Putamen (tissue), 1 donor: ENCODE results near the gene KCNQ1.
A peak's percentile ranks its signal among the peaks of the same experiment; 100 is the strongest.

Experiments used
- DNase-seq: peaks from one replicate; pipeline ENCODE4 v3.0.0-alpha.2; 2016; ENCODE audit warnings: low spot score

KCNQ1 gene

DNA sequence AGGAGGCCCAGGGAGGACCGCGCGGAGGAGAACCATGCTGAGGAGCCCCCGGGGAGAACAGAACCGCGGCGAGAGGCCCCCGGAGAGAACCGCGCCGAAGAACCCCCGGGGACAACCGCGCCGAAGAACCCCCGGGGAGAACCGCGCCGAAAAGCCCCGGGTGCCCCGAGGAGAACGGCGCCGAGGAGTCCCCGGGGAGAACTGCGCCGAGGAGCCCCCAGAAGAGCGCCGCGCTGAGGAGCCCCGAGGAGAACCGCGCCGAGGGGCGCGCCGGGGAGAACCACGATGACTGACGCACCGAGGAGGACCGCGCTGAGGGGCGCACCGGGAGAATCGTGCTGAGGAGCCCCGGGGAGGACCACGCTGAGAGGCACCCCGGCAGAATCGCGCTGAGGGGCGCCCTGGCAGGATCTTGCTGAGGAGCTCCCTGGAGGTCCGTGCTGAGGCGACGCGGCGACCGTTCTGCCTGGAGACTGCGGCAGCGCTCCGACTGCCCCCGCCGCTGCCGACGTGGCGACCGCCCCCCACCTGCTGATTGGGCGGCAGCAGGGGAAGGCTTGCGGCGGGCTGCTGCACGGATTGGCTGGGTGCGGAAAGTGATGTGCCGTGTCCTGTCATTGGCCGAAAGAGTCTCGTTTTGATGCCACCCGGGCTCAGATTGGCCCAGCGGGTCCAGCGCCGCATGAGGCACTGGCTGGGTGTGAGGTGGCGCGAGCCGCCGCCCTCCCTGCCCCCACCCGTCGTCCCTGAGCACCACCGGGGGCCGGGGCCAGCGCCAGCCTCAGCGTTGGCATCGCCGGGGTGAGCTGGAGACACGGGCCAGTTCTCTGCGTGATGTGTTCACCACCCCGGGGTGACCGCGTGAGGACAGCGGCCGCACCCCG is 255.0 kb downstream of the KCNQ1 start, which contains the start of gene KCNQ1OT1:
Gene KCNQ1OT1, minus strand, starts transcription at position 464 of the 884 bp plus-strand sequence.
- peak; percentile 92 for DNase-seq

DNA sequence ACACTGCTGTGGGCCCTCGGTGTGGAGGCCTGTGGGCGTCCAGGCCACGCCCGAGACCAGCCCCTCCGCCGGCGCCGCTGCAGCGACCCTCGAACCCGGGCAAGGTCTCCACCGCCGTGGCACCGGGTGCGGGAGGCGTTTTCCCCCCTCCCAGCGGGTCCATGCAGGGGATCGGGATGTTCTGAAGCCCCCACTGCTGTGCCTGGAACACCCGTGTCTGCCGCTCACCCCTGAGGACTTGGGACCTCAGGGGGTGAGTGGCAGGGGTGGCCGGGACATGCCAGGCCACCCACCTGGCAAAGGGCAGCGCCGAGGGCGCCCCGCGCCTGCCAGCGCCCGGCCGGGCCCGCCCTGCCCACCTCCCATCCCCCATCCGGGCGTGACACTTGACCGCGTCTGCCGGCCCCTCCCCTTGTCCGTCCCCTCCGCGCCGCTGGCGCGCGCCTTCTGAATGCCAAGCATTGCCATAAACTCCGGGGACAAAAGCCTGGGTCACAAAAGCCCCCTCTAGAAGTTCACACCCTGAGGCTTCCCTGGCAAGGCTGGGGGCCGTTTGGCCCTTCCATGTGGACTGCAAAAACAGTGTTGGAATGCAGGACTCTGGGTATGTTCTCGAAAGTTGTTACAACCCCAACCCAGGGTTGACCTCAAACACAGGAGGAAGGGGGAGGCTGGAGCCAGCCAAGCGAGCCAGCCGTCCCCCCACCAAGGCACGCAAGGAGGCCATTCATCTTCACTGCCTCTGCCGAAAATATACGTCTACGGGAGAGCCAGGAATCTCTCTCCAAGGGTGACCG is 255.8 kb downstream of the KCNQ1 start:
- peak; percentile 47 for DNase-seq

DNA sequence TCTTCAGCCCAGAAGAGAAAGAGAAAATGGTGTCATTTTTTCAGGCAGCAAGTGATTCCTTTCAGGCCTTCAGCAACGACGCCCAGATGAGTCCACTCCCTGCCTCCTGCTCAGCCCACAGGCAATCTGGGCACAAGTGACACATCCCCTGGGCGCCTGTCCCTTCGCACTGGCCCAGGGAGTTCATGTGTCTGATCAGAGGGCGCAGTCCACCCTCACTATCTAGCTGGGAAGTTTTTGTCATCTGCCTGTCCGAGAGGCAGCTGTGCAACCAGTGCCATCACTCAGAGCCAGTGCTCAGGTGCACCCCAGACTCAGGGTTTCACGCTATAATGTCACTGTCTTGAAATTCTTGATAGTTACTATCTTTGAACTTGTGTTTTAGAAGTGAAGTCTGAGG is 256.4 kb downstream of the KCNQ1 start:
- DNase-seq: no peak

DNA sequence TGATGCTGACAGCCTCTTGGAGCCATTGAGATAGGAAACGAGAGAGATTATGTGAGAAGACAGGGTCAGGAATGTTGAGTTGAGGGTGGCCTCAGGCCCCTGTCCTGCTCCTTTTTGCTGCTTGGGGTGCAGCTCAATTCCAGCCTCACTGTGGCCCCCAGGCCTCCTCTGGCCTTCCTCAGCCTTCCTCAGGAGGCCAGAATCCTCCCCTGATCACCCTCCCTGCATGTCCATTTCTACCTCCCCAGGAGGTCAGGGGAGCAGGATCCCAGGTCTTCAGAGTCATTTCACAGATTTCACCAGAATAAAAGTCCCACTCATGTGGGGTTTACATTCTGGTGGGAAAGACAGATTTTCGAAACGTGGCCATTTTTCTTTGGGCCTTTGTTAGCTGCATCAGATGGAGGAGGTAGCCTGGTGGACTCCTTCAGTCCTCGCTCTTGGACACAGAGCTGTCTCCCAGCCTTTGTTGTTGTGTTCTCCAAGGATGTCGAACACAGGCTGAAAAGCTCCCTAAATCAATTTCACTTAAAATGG is 257.2 kb downstream of the KCNQ1 start:
- no peak for DNase-seq

DNA sequence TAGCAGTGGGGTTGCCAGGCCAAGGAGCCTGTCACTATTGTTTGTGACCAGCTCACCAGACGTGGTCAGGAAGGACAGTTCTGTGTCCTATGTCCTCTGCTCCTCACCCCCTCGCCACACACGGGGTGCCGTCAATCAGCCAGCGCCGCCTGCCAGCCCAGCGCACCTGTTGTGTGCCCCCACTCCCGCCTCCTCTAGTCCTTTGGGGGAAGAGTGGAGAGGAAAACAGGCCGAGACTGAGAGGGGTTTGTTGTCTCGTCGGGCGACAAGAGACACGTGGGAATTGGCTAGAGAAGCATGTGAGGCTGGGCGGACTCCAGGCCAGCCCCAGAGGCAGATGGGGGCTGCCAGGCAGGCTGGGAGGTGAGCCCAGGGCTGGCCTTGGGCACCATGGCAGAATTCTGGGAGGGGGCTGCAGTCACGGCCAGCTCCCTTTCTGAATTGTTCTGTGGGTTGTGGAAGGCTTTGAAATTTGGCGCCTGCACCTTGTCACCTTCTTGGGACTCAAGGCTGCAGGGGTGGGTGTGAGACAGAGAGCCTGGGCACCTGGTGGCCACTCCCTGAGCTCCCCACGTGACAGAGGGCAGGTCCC is 258.1 kb downstream of the KCNQ1 start:
- DNase-seq: no peak

DNA sequence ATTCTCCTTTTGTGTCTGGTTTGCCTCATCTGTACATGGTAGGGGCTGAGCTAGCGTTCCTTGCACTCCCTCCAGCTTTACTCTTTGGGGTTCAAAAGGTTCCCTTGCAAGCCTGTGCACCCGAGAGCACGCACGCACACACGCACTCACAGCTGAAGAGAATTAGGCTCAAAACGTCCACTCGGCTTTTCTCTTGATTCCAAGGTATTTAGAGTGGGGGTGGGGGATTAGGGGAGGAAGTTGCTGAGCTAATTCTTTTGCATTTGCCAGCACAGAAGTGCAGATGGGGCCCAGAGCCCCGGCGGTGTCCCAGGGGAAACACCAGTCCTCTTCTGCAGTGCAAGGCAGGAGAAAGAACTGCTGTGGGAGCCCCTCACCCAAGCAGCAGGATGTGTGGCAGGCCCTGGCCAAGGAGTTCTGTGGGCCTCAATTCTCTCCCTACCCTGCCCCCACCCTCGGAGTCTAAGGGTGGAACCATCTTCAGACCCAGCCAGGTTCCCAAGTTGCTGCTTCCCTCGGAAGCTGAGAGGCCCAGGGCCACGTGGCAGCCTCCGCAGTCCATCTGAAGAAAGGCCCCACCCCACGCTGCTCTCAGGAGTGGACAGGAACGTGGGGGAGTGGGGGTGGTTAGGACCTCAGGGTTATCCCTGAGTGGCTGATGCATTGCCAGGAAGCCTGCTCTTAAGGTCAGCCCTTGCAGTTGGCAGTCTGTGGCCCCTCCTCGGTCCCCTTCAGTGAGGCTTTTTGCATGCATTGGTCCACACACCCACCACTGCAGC is 258.7 kb downstream of the KCNQ1 start:
- no peak for DNase-seq

DNA sequence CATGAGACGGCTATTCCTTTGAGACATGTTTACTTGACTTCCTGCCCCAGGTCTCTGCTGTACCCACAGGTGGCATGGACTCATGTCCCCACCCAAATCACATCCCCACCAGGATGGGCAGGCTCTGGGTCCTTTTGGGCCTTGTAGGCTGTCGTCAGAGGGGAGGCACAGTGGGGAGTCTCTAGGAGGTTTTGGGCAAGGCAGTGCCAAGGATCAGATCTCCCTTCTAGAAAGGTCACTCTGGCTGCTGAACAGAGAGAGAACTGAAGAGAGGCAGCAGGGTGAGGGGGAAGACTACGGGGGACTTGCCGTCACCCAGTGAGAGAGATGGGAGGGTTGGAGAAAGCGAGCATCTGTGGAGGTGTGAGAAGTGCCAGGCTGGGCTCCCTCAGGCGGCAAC is 259.5 kb downstream of the KCNQ1 start:
- no peak for DNase-seq

DNA sequence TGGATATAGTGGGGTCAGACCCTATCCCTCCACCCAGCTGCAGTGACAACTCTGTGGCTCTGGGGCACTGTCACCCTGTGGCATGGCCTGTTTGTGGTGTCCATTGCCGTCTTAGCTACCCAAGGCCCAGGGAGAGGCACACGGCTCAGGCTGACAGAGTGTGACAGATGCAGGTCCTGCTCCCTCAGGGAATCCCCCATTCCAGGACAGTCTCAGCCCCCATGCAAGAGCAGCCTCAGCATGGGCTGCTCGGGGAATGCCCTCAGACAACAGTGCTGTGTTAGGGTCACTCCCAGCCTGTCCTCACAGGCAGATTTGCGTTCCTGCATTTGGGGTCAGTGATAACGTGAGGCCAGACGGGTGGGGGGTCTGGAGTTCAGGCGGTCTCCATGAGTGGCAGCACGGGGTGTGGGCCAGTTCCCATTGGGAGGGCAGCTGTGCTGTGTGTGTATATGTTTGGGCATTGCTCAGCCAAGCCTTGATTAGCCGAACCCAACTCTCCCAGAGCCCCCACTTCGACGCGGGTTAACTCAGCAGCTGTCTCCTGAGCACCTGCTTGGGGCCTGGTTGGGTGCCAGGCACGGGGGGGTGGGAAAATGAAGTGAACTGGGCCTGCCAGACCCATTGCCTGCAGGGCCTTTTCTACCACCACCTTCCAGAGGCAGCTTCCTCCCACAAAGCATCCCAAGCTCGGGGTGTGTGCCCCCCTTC is 260.2 kb downstream of the KCNQ1 start:
- DNase-seq: no peak

DNA sequence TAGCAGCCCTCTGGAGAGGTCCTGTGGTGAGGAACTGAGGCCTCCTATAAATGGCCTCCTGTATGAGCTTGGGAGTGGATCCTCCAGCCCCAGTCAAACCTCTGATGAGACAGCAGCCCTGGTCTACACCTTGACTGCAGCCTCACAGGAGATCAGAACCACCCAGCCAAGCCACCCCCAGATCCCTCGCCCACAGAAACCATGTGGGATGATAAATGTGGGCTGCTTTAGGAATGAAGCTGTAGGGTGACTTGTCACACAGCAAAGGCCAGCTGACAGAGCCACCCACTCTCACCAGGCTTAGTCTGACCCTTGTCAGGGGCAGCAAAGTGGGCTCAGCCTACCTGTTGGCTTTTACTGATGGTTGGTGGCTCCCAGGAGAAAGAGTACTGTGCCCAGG is 261.5 kb downstream of the KCNQ1 start:
- no peak for DNase-seq

DNA sequence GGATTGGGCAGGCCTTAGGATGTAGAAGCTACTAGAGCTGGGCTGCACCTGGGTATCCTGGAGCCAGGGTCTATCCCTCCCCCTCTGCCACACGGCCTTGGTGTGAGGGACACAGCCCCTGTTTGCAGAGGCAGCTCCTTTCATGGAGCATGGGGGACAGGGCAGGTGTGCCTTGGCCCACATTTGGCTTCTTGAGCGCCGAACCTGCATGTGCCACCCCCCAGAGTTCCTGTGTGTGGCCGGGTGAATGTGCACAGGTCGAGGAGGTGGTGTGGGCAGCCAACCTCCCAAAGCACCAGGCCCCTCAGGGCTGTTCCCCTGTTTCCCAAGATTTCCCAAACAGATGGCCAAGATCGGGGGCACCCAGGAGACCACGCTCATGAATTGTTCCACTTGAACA is 262.9 kb downstream of the KCNQ1 start:
- no peak for DNase-seq

DNA sequence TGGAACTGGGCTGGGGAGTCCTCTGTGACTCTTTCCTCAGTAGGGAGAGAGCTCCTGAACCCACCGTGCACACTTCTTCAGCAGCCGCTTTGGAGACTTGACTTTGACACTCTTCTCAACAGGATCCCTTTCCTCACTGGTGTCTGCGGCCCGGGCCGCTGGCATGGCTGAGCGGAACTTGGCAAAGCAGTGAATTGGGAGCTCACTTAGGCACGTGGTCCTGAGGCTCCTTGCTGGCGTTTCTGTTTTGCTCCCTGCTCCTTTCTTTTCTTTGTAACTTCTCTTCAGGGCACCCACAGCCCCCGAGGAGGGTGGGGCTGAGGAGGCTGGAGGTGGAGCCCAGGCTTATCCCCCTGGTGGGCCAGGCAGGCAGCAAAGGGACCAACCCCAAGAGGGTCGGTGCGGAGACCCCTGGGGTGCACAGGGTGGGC is 263.4 kb downstream of the KCNQ1 start:
- DNase-seq: no peak

DNA sequence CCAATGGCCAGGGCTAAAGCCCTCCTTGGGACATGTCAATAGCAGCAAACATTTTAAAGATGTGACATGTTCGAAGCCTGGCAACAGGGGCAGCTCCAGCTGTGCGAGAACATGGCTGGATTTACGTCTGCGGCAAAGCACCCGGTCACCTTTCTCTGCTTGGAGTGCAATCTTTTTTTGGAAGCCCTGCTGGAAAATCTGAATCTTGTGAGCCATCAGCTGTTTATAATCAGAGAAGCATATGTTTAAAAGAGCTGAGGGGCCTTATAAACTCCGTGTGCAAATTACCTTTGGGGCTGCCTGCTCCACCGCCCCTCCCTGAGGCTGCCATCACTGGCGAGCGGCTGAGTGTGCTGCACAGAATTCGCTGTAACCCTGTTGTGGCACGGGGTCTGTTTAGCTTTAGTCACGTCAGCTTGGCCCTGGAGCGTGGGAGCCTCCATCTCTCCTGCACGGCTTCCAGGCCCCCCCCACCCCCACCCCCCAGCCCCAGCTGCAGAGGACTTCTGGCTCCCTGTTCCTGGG is 264.0 kb downstream of the KCNQ1 start:
- no peak for DNase-seq

DNA sequence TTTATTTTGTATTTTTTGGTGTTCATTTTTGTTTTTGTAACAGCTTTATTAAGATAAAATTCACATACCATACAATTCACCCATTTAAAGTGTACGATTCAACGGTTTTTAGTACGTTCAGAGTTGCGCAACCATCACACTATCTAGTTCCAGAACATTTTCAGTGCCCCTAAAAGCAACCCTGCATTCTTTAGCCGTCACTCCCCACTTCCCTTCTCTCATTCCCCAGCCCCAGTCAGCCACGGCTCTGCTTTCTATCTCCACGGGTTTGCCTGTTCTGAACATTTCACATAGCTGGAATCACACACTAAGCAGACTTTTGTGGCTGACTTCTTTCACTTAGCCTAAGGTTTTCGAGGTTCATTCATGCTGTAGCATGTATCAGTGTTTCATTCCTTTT is 264.6 kb downstream of the KCNQ1 start:
- no peak for DNase-seq

DNA sequence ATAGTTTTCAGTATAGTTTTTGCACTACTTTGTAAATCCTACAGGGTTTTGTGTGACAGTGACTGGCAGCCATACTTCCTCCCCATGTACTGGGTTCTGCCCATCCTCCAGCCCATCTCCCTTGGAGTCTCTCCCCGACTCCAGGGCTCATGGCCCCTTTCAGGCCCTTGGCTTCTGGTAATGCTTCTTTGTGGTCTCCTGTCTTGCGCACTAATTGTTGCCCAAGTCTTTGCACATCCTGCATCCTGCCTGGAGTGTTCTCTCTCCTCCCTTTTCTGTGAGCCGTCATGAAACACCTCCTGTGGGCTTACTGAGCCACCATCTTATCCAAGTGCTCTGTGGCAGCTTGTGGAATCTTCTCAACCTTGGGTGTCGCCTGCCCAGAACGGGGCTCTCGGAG is 266.4 kb downstream of the KCNQ1 start:
- DNase-seq: no peak

DNA sequence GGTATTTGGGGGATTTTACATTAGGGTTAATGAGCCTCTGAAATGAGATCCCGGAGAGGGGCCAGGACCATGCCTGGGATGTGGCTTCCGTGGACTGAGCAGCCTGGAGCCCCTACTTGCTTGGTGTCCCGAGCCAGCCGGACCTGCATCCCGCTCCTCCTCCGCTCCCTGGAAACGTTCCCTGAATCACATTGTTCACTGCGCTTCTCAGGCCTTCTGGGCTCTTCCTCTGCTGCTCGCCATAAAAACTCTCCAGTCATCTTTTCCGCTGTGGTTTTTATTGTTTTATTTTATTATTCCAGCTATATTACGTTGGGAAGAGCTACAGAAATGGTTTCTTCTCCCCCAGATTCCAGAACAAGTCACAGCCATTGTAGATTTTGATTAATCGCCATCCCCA is 268.3 kb downstream of the KCNQ1 start:
- DNase-seq: no peak

DNA sequence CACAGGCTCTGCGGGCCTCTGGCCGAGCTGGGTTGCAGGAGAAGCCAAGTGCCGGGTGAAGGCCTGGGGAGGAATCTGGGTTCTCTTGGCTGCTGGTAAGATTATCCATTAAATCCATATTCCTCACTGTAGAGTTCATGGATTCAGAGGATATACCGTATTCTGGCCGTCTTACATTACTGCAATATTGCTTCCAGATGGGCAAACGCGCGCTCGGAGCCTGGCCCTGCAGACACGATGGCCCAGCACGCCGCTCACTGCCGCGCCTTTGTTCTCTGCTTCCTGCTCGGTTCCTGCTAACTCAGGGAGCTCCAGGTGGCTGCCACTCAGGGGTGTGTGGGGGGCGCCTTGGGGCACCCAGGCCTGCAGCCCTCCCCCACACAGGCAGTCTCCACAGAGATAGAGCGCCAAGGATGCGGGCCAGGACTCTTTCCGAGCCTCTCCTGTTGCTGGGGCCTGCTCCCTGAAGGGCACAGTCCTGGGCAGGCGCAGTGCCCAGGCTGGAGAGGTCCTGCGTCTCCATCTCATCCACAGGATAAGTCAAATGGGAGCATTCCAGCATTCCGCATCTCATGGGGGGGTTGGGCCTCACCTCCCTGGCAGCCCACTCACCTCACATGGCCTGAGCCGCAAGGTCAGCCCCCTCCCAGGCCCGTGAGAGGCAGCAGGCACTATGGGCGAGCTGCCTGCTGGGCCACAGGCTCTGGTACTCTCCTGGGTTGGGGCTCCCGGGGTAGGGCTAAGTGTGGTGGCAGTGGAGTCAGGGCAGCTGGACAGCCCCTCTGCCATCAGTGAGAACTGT is 269.1 kb downstream of the KCNQ1 start:
- DNase-seq: no peak

DNA sequence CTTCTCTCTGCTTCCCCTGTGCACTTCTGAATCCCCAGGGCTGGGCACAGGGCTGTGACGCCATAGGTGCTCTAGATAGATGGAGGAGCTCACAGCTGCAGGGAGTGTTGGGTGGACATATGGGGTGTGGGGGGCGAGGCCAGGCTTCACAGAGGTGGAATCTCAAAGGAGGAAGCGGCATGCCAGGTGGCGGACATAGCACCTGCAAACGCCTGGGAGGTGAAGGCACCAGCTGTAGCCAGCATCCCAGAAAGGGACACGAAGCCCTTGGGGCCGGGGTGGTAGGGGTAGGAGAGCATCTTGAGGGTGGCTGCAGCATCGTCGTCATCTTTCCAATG is 269.6 kb downstream of the KCNQ1 start:
- DNase-seq: no peak

DNA sequence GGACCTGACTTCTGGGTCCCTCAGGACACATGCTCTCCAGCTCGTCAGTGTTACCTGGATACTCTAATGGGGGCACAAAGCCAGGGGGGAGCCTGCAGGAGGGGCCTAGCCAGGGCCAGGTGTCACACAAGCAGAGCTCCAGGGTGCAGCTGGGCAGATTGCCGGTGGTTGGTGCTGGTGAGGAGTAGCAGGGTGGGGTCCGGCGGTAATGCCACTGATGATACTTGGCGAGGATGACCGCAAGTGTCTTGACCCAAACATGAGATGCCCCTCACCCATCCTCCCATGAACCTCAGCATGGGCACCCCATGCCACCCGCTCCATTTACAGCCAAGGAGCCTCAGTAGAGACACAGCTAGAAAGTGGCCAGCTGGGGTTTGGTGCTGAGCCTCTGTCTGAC is 270.1 kb downstream of the KCNQ1 start:
- no peak for DNase-seq

DNA sequence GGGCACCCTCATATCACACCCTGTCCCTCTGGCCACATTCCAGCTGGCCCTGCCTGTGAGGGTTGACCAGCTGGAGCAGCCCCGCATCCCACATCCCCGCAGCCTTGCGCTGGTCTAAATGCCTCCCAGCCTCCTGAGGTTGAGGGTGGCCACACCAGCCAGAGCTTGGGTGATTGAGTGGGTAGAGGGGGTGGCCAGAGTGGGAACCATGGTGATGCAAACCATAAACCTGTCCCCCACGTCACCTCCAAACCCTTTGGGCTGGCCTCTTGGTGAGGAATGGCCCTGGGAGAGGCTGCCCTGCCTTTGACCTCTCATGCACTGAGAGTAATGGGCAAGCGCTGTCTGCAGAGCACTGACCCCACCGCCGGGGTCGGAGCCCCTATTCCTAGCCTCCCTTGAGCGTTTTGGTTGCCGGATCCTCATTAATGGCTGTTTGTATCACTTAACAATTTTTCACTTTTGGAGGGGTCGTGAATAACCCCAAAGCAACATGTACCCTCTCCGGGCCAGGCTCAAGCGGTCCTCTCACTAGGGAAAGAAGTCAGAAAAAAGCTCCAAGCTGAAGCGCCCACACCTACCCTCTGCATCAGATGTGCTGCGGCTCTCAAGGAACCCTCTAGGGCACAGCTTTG is 271.0 kb downstream of the KCNQ1 start:
- DNase-seq: no peak
